ENCODE results near the gene CSPG5. TPM values are rescaled to one million over a fixed set of nuclear protein-coding genes. Genes with fewer than 3 reads are reported as not detected.

CSPG5 gene
- total RNA-seq, 4 donors from 2014 or later: 0.17 to 2.8 (median 0.98) TPM

DNA sequence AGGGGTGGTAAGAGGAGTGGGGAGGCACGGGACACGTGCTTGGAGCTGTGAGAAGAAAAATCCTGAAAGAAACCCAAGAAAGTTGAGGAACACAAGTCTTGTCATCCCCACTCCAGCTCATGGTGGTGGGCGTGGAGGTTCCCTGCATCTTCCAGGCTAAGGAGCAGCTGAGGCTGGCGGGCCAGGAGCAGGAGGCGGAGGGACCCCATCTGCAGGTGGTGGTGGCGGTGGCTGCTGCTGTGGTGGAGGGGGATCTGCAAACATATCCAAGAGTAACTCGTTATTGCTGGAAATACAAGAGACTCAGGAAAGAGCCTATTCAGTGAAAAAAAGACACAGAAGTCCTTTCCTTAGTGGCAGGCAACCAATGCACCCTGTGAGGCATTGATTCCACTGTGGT, 9.4 kb upstream of the CSPG5 start:
- TF ChIP-seq, protein P1, sequence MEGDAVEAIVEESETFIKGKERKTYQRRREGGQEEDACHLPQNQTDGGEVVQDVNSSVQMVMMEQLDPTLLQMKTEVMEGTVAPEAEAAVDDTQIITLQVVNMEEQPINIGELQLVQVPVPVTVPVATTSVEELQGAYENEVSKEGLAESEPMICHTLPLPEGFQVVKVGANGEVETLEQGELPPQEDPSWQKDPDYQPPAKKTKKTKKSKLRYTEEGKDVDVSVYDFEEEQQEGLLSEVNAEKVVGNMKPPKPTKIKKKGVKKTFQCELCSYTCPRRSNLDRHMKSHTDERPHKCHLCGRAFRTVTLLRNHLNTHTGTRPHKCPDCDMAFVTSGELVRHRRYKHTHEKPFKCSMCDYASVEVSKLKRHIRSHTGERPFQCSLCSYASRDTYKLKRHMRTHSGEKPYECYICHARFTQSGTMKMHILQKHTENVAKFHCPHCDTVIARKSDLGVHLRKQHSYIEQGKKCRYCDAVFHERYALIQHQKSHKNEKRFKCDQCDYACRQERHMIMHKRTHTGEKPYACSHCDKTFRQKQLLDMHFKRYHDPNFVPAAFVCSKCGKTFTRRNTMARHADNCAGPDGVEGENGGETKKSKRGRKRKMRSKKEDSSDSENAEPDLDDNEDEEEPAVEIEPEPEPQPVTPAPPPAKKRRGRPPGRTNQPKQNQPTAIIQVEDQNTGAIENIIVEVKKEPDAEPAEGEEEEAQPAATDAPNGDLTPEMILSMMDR (IDR thresholded peaks at IDR 0.05; ENCODE audit: low read depth): no peak

DNA sequence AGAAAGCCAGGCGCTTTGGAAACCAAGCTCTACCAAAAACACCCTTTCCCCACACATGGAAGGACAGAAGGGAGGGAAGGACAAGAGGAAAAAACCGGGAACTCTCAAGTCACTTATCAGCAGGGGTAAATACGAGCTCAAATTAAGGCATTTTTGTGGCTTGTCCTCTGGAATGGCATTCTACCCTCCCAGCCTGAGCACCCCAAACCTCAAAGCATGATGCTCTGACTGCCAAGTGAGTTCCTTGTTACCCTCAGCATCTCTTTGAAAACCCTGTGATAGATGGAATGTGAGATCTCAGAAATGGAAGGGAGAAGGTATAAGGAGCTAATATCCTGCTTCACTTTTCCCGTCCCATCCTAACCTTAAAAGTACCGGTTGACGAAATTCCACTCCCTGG, 8.1 kb upstream of the CSPG5 start:
- TF ChIP-seq, protein P1 (IDR thresholded peaks at IDR 0.05; ENCODE audit: low read depth): no peak

DNA sequence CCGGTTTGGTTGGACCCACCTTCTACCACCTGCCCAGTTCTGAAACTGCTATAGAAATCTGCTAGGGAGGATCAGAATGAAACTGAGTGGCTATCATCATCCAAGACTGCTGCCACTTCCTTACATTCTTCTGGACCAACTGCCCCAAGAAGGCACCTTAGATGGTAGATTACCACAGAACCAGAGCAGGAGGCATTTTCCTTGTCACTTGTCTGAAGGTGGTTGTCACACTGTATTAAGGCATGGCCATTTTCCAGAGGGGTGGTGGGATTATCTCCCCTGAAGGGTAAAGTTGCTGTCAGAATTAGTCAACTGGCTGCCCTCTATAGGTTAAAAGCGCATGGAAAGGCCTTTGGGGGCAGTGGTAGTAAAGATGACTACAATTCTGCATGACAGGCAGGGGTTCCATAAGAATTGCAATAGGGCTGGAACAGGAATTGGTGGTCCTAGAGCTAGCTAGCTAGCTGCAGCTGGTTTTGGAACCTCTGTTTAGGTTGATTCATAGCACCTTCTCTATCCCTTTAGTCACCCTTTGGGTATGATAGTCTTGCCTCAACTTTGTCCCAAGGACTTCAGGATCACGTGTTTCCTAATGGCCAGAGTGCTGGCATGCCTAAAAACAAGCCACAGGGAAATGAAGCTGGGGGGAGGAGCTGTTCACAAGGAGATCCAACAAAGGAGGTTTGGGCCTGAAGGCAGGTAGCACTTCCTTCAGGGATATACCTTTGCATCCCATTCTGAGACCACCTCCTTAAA, 4.8 kb upstream of the CSPG5 start:
- TF ChIP-seq, protein P1 (IDR thresholded peaks at IDR 0.05; ENCODE audit: low read depth): no peak

DNA sequence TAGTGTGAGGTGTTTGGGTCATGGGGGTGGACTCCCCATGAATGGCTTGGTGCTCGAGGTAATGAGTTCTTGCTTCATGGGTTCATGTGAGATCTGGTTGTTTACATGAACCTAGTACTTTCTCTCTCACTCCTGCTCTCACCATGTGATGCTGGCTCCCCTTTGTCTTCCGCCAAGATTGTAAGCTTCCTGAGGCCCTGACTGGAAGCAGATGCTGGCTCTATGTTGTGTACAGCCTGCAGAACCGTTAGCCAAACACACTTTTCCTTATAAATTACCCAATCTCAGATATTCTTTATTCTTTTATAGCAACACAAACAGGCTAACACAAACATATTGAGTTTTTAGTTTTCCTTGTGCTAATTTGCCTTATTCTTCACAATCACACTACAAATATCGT, 3.2 kb upstream of the CSPG5 start:
- TF ChIP-seq, protein P1 (IDR thresholded peaks at IDR 0.05; ENCODE audit: low read depth): no peak

DNA sequence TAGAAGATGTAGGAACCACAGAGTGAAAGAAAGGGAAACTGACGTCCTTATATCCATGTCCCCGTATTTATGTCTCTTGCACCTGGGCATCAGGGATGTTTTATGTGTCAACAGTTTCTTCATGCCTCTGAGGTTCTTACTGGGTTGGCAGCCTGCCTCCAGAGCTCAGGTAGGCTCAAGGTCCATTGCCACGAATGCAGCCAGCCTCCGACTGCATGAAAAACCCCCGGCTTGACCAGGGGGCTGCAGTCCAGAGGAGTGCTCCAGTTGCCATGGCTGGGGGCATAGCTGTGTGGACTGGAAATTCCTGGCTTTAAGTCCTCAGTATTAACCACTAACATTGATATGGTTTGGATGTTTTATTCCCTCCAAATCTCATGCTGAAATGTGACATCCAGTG, 2.8 kb upstream of the CSPG5 start:
- TF ChIP-seq, protein P1 (IDR thresholded peaks at IDR 0.05; ENCODE audit: low read depth): no peak

DNA sequence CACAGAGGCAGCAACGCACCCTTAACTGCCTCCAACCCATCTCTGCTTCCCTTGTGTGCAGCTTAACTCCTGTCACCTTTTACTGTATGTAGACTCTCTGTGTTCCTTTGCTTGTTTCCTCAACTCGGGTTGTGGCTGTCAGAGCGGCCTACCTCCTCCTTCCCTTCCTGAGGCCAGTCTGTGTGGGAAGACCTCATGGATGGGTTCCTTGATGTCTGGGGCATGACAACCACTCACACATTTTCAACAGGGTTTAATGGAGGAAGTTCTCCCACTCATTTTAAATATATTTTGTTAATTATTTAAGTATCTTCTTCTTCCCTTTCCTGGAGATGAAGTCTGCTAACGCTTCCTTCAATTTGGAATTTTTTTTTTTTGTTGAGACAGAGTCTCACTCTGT, 1.8 kb upstream of the CSPG5 start:
- TF ChIP-seq, protein P1 (IDR thresholded peaks at IDR 0.05; ENCODE audit: low read depth): no peak

DNA sequence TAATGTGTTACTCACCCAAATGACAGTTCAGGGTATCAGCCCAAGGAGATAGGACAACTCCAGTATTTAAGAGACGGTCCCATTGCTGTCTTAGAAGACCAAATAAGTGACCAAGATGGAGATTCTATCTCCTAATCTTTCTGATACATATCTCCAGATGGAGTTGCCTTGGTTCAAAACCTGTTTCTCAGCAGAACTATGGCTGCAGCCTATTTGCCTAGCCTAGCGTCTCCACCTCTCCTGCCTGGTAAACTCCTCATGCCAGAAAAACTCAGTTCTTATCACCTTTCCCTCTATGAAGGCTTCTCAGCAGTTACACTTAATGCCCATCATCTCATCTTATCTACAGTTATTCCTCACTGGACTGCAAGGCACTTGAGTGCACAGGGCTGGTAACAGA, 1.2 kb upstream of the CSPG5 start:
- TF ChIP-seq, protein P1 (IDR thresholded peaks at IDR 0.05; ENCODE audit: low read depth): no peak

All from subcutaneous adipose tissue (tissue), 4 donors.